Testis (tissue), 2 donors: ENCODE results near the gene KLHL22.

Experiments
- CTCF ChIP-seq, 3 experiments: fragments of 450-650 bp in 2 of 3; fragments of 200-600 bp in 1 of 3; sonication (generic) in 1 of 3; IDR thresholded peaks; one replicate each; pipeline ENCODE4 v1.5.1; 2016 to 2019; ENCODE audit warnings: antibody characterized with exemption in 3 of 3, mild to moderate bottlenecking in 2 of 3, moderate library complexity in 1 of 3
- POLR2A ChIP-seq: fragments of 450-650 bp; IDR thresholded peaks from one replicate; pipeline ENCODE4 v1.6.1; 2017; ENCODE audit warnings: antibody characterized with exemption, mild to moderate bottlenecking, moderate library complexity

GRCh38 chr22:20406686-20407408, 88.7 kb downstream of the KLHL22 start:
- TF ChIP-seq CTCF (IDR thresholded peaks at IDR 0.05), result no peak
- TF ChIP-seq POLR2A, result no peak
